Thyroid gland (tissue), 4 donors: Measurements from ENCODE around the gene BTBD9. TPM values are rescaled to one million over a fixed set of nuclear protein-coding genes. Genes with fewer than 3 reads are reported as not detected.

ENCODE experiments used
- DNase-seq, 2 donors: peaks; one replicate each; pipeline ENCODE4 v3.0.0-alpha.2; 2019
- H3K27ac ChIP-seq, 3 donors: fragments of 200-600 bp; sonication (generic); 1 replicate in 2 of 3; 2 replicates in 1 of 3; pipeline ENCODE4 v1.5.1; 2016 to 2019; ENCODE audit warnings: mild to moderate bottlenecking in 1 of 3, moderate library complexity in 1 of 3
- H3K27me3 ChIP-seq: fragments of 200-600 bp; sonication (generic); one replicate; pipeline ENCODE4 v1.5.1; 2019
- H3K36me3 ChIP-seq, 2 donors: fragments of 200-600 bp; sonication (generic); one replicate each; pipeline ENCODE4 v1.5.1; 2016 to 2019
- H3K4me1 ChIP-seq, 2 donors: fragments of 200-600 bp; sonication (generic); one replicate each; pipeline ENCODE4 v1.5.1; 2017 to 2019
- H3K4me3 ChIP-seq, 3 donors: fragments of 200-600 bp; sonication (generic); replicated peaks in 1 of 3; 1 replicate in 2 of 3; 2 replicates in 1 of 3; pipeline ENCODE4 v1.5.1; 2016; ENCODE audit warnings: mild to moderate bottlenecking in 1 of 3
- H3K9me3 ChIP-seq: fragments of 200-600 bp; sonication (generic); one replicate; pipeline ENCODE4 v1.5.1; 2017
- POLR2A ChIP-seq, 2 donors: fragments of 450-650 bp; IDR thresholded peaks; one replicate each; pipeline ENCODE4 v1.6.1; 2017; ENCODE audit warnings: antibody characterized with exemption in 2 of 2, mild to moderate bottlenecking in 2 of 2, moderate library complexity in 1 of 2
- WGBS, 2 donors: methylation state at CpG; one replicate each; pipeline ENCODE4 v1.1.5; 2017; 5-methylcytosine and 5-hydroxymethylcytosine counted together
- intact Hi-C: fragments of 100-400 bp; cut with DNase I; formaldehyde crosslinking; loops from one replicate; pipeline ENCODE4 v1.15.1; 2023
- total RNA-seq, 4 donors: library from RNA; depleted of rRNA; stranded (reverse); fragments of >200 nt; gene quantifications; one replicate each; pipeline ENCODE4 v1.2.3, GENCODE V29; 2016
- TF ChIP-seq, protein P1 (sequence below), 6 experiments: fragments of 200-600 bp in 3 of 6; fragments of 450-650 bp in 3 of 6; sonication (generic) in 3 of 6; IDR thresholded peaks; one replicate each; pipeline ENCODE4 v1.5.1; 2016 to 2019; ENCODE audit warnings: antibody characterized with exemption in 6 of 6, mild to moderate bottlenecking in 2 of 6, inconsistent platforms in 1 of 6, moderate library complexity in 1 of 6

BTBD9 gene
- total RNA-seq, 4 donors from 2014 or later, result 17.3 to 32.0 (median 27.4) TPM

DNA sequence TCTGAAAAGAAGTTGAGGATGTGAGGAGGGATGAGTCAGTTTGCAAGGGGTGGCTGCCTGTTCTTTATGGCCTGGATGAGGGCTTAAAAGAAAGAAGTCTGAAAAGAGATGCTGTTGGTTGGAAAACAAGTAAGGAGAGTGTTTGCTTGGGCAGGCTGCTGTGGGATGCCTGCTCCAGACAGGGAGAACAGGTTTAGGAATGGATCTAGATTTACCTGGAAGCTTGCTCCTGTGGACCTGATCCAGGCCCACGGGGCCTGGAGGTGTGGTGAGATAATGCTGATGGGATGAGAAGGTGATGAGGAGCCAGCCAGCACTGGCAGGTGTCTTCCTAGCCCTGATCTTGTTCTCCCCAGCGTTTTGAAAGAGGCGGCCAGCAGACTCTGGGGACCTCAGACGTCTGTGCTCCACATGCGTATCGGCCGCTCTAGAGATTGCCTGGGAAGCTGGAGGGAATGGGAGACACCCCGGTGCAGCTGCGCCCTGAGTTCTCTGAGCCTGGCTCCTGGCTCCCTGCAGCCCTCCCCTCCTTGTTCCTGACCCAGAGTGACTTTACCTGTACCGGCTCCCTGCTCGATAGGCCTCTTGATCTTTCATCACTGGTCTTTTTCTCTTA lies 488.9 kb downstream of the BTBD9 start:
- DNase-seq, result no peak
- intact Hi-C loops, result no loop called here
- Histone ChIP-seq H3K27me3 (no peaks in the 10 kb centered on the region), H3K4me3 (no peak overlapping the region), H3K27ac (no peak overlapping the region), H3K9me3 (no peaks in the 10 kb centered on the region), H3K4me1 (peaks cover 5 to 17% of the 10 kb centered on the region in 2 donors), H3K36me3 (peaks cover 0 to 4% of the 10 kb centered on the region in 2 donors)
- TF ChIP-seq POLR2A (IDR thresholded peaks at IDR 0.05), result no peak
- TF ChIP-seq, protein P1, sequence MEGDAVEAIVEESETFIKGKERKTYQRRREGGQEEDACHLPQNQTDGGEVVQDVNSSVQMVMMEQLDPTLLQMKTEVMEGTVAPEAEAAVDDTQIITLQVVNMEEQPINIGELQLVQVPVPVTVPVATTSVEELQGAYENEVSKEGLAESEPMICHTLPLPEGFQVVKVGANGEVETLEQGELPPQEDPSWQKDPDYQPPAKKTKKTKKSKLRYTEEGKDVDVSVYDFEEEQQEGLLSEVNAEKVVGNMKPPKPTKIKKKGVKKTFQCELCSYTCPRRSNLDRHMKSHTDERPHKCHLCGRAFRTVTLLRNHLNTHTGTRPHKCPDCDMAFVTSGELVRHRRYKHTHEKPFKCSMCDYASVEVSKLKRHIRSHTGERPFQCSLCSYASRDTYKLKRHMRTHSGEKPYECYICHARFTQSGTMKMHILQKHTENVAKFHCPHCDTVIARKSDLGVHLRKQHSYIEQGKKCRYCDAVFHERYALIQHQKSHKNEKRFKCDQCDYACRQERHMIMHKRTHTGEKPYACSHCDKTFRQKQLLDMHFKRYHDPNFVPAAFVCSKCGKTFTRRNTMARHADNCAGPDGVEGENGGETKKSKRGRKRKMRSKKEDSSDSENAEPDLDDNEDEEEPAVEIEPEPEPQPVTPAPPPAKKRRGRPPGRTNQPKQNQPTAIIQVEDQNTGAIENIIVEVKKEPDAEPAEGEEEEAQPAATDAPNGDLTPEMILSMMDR (IDR thresholded peaks at IDR 0.05), result no peak
- WGBS, 2 donors, result 85 to 86% methylated on average over 11 of the region's 11 CpGs

- intact Hi-C loops, result no loop called here
- H3K4me3 ChIP-seq, result no peak overlapping the region
- H3K36me3 ChIP-seq, result peaks cover 0 to 4% of the 10 kb centered on the region in 2 donors
- no peaks in the 10 kb centered on the region for H3K9me3 ChIP-seq
- no peak for DNase-seq
- TF ChIP-seq POLR2A (IDR thresholded peaks at IDR 0.05), result no peak
- TF ChIP-seq, protein P1 (IDR thresholded peaks at IDR 0.05), result no peak
- no peaks in the 10 kb centered on the region for H3K27me3 ChIP-seq
- peaks cover 10 to 22% of the 10 kb centered on the region in 2 donors for H3K4me1 ChIP-seq
- no peak overlapping the region for H3K27ac ChIP-seq
- whole genome bisulfite sequencing, 2 donors, result 78 to 87% methylated on average over 3 of the region's 3 CpGs
Observed at GRCh38 chr6:38150021-38150420, 489.7 kb downstream of the BTBD9 start.

- TF ChIP-seq, protein P1 (IDR thresholded peaks at IDR 0.05), result no peak
- no peak for TF ChIP-seq POLR2A (IDR thresholded peaks at IDR 0.05)
- peaks cover 0 to 4% of the 10 kb centered on the region in 2 donors for H3K36me3 ChIP-seq
Observed at GRCh38 chr6:38149531-38149930, 490.2 kb downstream of the BTBD9 start.

GRCh38 chr6:38148606-38149005 lies 491.1 kb downstream of the BTBD9 start:
- Histone ChIP-seq H3K27ac (no peak overlapping the region), H3K36me3 (peaks cover 0 to 4% of the 10 kb centered on the region in 2 donors), H3K4me3 (no peak overlapping the region), H3K27me3 (no peaks in the 10 kb centered on the region), H3K9me3 (no peaks in the 10 kb centered on the region), H3K4me1 (peaks cover 20 to 32% of the 10 kb centered on the region in 2 donors)
- DNase-seq, result no peak
- 81 to 90% methylated on average over 2 of the region's 2 CpGs for WGBS, 2 donors
- TF ChIP-seq, protein P1 (IDR thresholded peaks at IDR 0.05), result no peak
- no peak for TF ChIP-seq POLR2A (IDR thresholded peaks at IDR 0.05)
- intact Hi-C loops, result no loop called here

More at GRCh38 chr6:38149531-38149930, 490.2 kb downstream of the BTBD9 start:
- 84 to 88% methylated on average over 2 of the region's 2 CpGs for WGBS, 2 donors
- no peak for DNase-seq
- Histone ChIP-seq H3K27ac (no peak overlapping the region), H3K4me3 (no peak overlapping the region), H3K27me3 (no peaks in the 10 kb centered on the region), H3K4me1 (peaks cover 14 to 26% of the 10 kb centered on the region in 2 donors), H3K9me3 (no peaks in the 10 kb centered on the region)
- intact Hi-C loops, result no loop called here

DNA sequence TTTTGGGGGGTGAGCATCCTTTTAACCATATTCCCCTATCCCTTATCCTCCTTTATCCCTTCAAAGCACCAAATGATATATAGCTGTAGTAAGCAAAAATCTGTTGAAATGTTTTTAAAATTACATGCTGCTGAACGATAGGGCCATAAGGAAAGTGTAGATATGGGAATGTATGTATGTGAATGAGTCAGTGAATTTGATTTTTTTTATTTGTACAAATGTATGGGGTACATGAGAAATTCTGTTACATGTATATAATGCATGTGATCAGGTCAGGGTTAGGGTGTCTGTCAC lies 493.0 kb downstream of the BTBD9 start:
- H3K27ac ChIP-seq, result no peak overlapping the region
- no peaks in the 10 kb centered on the region for H3K27me3 ChIP-seq
- no peak overlapping the region for H3K4me3 ChIP-seq
- 88 to 92% methylated on average over 1 of the region's 1 CpG for WGBS, 2 donors
- TF ChIP-seq, protein P1 (IDR thresholded peaks at IDR 0.05), result no peak
- TF ChIP-seq POLR2A (IDR thresholded peaks at IDR 0.05), result no peak
- H3K9me3 ChIP-seq, result no peaks in the 10 kb centered on the region
- peaks cover 27 to 42% of the 10 kb centered on the region in 2 donors for H3K4me1 ChIP-seq
- intact Hi-C loops, result no loop called here
- H3K36me3 ChIP-seq, result no peaks in the 10 kb centered on the region
- no peak for DNase-seq
